ENCODE results near the gene KRT23.
"Not testable (repeated sequence)": the region's sequence is repeated elsewhere in the genome, so short reads cannot be mapped to it uniquely, and the experiment has no call there.

KRT23 gene

GRCh38 chr17:40950176-40950575, 12.7 kb upstream of the KRT23 start:
- DNase-seq (ENCODE audit: low read depth) = no peak

- DNase-seq (ENCODE audit: low read depth) = no peak
Observed at GRCh38 chr17:40949418-40949817, 12.0 kb upstream of the KRT23 start.

DNA sequence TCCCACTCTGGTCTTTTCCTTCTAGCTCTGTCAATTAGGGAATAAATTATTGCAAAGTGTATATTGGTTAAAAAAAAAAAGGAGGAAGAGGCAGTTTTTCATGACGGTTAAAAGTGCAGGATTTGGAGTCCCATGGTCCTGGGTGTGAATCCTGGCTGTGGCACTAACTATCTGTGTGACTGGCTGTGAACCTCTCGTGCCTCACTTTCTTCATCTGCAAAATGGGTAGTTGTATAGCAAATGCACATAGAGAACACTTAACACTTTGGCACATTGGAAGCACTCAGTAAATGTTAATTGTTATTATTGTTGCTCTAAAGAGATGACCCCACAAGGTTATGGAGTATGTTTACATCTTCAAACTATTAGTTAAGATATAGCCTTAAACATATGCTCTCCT, 10.5 kb upstream of the KRT23 start:
- DNase-seq (ENCODE audit: low read depth) = no peak

- no peak for DNase-seq (ENCODE audit: low read depth)
Observed at GRCh38 chr17:40945414-40945813, 8.0 kb upstream of the KRT23 start.

DNA sequence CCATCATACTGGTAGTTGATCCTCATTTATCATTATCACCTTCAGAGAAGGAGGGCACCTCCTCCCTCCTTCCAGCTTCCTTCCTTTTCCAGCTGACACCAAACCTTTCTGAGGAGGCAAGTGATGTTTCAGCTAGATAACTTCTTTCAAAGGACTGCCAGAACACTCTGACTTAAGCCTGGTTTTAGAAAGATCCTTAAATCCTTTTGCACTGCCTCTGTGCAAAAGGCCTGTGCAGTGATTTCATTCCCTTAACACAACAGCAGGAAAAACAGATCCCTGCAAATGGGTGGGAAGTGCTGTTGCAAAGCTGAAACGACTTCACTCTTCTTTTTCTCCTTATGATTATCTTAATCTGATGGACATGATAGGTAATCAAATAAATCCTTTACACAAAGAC, 7.1 kb upstream of the KRT23 start:
- no peak for DNase-seq (ENCODE audit: low read depth)

DNA sequence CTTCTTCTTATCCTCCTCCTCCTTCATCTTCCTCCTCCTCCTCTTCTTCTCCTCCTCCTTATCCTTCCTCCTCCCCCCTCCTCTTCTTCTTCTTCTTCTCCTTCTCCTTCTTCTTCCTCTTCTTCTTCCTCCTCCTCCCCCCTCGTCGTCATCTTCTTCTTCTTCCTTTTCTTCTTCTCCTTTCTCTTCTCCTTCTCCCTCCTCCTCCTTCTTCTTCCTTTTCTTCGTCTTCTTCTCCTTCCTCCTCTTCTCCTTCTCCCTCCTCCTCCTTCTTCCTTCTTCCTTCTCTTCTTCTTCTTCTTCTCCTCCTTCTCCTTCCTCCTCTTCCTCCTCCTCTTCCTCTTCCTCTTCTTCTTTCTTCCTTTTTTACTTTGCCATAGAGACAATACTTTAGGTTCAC, 5.1 kb upstream of the KRT23 start:
- DNase-seq (ENCODE audit: low read depth) = no peak

DNA sequence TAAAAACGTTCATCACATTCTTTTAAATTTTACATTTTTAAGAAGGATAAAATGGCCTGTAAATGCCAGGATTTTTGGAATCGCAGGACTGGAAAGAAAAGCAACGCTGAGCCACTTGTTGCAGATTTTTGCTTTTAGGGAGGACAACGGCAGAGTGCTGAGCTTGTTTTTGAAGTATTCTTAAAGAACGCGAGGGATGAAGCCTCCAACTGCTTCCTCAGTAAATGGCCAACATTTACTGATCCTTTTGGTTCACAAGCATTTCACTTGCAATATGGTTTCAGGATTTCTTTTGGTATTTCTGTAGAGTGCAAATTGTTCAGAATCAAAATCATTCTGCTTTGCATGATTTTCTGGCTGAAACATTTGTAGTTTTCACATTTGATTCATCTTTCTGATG, 2.8 kb upstream of the KRT23 start:
- no peak for DNase-seq (ENCODE audit: low read depth)

DNA sequence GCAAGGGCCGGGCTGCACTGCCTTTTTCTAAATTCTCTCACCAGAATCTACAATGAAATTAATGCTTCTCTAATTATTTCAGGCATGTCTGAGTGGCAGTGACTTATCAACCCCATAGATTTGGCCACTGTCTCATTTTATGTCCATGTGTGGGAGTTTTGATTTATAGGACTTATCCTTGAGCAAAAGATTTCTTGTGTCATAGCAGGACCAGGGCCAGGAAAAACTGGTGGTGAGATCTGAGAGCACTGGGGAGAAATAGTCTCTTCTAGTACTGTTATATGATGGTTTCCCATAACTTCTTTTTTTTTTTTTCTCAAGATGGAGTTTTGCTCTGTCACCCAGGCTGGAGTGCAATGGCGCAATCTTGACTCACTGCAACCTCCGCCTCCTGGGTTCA, 1.5 kb upstream of the KRT23 start:
- DNase-seq (ENCODE audit: low read depth) = no peak

DNA sequence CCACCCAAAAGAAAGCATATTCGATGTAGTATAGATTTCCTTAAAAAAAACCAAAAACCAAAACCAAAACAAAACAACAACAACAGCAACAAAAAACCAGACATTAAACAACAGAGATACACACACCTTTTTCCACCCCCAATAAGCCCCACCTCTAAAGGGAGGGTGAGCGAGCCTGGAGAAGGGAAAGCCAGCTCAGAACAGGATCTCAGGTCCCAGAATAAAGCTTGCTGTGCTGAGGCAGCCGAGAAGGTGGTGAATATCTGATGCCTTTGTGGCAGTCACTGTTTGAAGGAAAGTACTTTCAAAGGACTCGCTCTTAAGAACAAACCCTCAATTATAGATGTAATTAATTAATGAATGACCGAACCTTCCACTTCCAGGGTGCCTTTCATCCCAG, 470 bp downstream of the KRT23 start:
- DNase-seq (ENCODE audit: low read depth) = no peak

DNA sequence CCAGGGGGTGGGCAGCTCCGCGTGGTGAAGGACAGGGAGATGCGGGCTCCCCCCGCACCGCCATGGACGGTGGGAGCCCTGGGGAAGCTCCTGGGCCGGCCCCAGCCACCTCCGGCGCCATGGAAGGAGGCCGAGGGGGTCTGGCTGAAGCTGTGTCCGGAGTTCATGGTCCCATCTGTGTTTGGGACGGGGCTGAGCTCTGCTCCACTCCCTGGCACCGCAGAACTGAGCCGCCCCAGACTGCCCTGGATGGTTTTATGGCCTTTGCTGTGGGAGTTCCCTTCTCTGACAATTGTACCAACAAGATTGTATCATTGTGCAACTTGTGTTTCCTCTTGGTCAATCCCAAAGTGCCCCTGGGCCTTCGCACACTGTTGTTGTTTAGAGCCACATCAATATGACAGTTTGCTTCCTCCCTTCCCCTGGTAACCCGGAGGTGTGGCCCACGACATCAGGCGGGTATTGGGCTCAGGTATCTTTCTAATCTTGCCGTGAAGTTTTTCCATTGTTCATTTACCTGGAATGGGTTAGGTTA, 942 bp downstream of the KRT23 start:
- no peak for DNase-seq (ENCODE audit: low read depth)

DNA sequence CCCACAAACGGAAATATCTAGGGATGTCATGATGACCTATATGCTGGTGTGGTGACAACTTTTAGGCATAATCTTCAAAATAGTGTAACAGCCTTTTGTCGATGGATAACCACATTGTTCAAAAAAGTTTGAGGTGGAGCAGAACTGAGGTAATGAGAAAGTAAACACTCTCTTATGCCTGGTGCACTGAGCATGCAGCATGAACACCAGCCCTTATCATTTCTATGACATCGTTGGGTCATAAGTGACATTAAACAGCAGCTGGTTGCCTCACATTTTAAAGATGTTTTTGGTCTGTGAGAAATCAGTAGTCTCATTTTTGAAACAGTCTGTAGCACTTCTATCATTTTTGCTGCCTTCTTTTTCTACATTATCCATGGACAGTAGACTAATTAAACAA, 1.8 kb downstream of the KRT23 start:
- no peak for DNase-seq (ENCODE audit: low read depth)

- no peak for DNase-seq (ENCODE audit: low read depth)
Observed at GRCh38 chr17:40932608-40933007, 4.8 kb downstream of the KRT23 start.

DNA sequence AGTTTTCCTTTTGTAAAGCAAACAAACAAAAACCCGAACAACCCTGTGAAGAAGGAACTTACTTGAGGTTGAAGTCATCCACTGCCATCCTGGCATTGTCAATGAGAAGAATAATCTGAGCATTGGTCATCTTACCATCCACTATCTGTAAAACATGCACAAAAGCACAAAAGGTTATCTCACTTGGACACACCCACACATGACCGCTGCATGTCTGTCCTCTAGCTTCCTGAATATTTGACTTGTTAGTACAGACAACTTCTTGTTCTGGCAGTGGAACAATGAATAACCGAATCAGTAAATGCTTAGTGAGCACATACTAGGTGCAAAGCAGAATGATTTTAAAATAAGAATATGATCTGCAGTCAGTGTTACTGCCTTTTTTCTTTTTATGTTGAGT, 6.1 kb downstream of the KRT23 start:
- no peak for DNase-seq (ENCODE audit: low read depth)

GRCh38 chr17:40926341-40926740, 11.1 kb downstream of the KRT23 start:
- no peak for DNase-seq (ENCODE audit: low read depth)

DNA sequence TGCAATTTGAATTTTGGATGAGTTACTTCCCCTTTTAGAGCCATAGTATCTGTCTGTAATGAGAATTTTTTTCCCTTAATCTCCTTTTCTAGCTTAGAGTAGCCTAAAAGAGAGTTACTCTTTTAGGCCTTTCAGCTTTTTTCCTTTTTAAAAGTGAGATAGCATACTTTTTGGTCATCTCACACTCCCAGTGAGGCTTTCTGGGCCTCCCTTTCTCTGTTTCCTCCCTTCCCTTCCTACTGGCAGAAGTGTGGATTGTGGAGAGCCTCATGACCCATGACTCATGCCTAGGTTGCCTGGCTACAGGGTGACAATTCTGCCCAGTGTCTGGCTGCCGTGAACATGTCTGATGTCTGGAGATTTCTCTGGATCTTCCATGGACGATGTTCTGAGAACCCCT, 15.2 kb downstream of the KRT23 start:
- no peak for DNase-seq (ENCODE audit: low read depth)

DNA sequence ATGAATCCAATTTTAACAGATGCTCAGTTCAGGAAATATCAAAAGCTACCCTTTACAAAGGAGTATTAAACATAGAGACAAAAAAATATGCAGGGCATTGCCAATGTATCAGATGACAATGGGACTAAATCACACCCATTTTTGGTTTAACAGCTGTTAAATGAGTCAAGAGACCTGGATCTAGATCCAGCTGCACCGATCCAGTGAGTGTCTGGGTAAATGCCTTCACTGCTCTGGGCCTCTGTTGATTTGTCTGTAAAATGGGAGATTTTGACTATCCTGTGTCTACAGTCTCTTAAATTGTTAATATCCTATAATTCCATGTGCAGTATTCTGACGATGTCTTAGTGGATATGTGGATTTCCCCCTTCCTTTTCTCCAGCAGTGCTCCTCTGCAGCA, 16.4 kb downstream of the KRT23 start:
- DNase-seq (ENCODE audit: low read depth) = no peak

DNA sequence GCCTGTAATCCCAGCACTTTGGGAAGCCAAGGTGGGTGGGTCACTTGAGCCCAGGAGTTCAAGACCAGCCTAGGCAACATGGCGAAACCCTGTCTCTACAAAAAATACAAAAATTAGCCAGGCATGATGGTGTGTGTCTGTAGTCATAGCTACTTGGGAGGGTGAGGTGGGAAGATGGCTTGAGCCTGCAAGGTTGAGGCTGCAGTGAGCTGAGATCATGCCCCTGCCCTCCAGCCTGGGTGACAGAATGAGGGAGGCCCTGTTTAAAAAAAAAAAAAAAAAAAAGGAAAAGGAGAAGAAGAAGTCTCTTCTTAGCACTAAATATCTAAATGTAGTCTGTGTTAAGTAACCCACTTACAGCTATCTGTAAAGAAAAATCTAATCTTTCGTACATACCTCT, 20.3 kb downstream of the KRT23 start:
- not testable (repeated sequence) for DNase-seq (ENCODE audit: low read depth)

DNA sequence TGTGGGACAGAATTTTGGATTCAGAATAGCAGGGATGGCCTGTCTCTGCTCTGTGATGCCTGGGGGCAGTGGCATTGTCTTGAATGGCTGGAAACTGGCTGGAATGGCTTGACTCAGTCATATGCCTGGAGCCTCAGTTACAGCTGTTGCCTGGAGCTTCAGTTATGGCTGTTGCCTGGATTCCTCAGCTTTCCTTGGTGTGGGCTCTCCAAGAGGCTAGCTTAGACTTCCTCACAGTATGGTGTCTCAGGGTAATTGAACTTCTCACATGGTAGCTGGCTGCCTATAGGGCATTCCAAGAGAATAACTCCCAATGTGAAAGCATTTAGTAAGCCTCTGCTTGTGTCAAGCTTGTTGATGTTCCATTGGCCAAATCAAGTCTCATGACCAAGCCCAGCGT, 21.1 kb downstream of the KRT23 start:
- no peak for DNase-seq (ENCODE audit: low read depth)

DNA sequence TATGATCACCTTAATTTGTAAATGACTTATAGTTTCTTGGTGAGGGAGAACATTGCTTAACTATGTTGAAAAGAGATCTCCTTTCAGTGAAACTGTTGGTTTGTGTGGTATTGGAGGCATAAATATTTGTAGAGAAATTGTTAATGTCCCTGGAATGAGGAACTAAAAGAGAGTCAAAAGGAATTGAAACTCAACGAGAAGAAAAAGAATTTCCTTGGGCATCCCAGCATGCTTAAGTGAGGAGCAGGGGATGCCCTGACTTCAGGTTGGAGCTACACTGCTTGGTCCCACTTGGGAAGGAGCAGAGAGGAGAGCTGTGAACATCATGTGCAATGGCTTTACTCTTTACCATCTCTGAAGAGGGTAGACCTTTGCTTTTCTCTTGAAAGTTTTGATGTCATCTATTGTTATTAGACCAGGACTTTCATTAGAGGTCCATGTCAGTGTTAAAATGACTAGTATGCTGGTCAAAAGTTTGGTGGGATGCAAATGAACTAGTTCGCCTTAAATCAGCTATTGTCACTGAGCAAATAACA, 21.7 kb downstream of the KRT23 start:
- DNase-seq (ENCODE audit: low read depth) = no peak

DNA sequence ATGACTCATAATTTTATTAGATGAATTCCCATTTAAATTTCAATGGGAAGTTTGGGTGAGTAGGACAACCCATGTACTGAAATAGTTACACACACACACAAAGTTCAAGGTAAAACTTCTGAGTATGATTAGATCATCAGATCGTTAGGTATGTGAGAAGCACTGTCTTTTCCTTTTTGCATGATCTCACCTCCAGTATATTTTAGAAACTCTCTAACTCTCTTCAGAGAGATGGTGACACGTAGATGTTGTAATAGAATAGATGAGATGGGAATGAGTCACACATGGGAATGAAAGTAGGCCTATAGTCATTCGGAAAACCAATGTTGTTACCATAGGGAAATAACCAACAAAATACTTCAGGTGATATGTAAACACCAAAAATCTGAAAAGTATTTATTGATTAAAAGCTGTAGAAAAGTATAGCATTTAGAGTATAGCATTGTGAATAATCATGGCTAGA, 22.2 kb downstream of the KRT23 start:
- no peak for DNase-seq (ENCODE audit: low read depth)

GRCh38 chr17:40914075-40914855, 23.2 kb downstream of the KRT23 start:
- DNase-seq (ENCODE audit: low read depth) = no peak

DNA sequence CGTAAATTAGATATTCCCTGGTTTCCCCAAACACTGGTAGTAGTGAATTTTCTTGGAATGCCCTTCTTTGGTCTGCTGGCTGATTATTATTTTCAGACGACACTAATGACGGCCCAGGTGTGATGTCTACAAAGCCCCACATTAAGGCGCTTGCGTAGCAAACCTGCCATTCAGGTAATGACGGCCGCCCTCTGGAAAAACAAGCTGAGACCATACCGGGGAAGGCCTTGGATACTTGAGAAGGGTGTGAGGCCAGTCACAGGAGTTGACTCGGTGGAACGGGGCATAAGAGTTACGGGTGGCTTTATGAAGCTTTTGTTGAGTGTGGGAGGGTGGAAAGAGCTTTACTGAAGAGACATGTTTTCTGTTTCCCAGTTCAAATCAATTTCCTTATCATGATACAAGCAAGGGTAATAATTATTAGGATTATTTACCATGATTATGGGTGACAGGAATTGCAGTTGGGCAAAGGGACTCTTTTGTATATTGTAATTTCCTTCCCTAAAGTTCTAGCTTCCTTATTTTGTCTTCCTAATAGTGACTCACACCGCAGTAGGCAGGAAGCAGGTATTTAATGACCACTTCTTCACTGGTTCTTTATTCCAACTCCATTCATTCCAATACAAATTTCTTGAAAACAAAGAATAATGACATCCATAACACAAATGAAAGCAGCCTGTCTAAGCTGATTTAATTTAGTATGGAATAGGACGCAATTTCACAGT, 24.8 kb downstream of the KRT23 start:
- DNase-seq (ENCODE audit: low read depth) = no peak

DNA sequence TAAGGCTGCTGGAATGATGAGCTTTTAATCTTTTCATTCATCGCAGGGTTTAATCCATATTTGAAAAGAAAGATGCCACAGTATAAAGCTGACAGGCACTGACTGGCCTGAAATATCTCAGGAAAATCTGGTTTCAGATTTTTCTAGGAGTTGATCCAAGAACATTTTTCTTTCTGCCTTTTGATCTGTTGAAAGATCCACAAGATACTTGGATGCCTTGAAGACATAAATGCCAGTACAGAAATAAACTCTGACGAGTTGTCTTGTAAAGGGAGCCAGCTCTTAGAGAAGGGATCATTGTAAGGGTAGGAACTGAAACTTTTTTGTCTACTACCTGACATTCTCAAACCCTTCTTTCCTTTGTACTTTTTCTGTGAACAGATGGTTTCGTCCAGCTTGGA, 27.0 kb downstream of the KRT23 start:
- DNase-seq (ENCODE audit: low read depth) = no peak
